GM18505 (cell line): ENCODE data around the gene TFEB.

ENCODE experiments used
- ATAC-seq: cut with Tn5 transposase; IDR thresholded peaks from one replicate; pipeline ENCODE4 v1.9.1; 2021; ENCODE audit not compliant: unreplicated experiment
- POLR2A ChIP-seq: IDR thresholded peaks from 4 replicates; pipeline ENCODE4 v1.6.1; 2011; ENCODE audit warnings: borderline replicate concordance; ENCODE audit not compliant: insufficient read depth, insufficient read length; ENCODE audit errors: extremely low read depth

TFEB gene

DNA sequence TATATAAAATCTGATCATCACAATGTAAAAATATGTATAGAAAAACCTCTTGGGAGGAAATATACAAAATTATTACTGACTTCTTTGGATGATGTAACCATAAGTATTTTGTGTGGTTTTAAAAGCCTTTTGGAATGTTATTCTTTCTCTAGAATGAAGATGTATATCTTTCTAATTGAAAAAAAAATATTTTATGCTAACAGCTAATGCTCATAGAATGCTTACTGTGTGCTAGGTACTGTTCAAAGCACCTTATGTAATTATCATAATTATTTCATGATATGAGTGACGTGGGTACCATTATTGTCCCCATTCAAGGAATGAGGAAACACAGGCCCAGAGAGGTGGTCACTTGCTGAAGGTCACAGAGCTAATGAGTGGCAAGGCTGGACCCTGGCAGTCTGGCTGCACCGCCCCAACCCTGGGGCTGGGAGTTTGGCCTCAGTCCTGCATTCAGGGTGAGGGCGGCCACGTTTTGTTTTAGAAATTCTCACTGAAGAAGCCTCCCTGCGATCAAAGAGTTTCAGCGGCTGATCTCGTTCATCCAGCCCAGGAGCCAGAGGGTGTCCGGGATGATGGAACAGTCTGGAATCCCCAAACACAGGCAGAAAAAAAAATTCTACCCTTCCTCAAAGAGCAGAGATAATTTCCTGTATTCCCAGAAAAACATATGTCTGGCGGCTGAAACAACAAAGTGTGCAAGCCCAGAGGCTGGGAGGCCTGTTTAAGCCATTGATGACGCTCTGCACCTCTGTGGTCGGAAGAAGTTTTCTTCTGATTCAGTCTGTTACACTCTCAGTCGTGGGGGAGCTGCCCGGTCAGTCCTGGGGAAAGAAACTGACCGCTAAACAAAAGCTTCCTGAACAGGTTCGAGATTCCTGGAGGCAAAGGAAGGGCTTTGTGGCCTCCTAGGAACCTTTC lies 37.3 kb downstream of the TFEB start:
- no peak for ATAC-seq
- no peak for TF ChIP-seq POLR2A

DNA sequence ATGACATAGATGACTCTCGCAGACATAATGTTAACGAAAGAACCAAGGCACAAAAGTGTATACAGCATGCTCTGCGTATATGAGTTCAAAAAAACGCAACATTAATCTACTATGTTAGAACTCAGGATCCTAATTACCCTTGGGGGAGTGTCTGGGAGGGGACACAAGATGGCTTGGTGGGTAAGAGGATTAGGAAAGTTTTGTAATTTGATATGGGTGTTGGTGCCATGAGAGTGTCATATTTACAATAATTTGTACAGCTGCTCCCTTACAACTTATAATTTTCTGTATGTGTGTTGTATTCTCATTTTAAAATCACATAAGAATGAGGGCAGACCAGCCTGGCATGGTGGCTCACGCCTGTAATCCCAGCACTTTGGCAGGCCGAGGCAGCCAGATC lies 38.6 kb downstream of the TFEB start:
- ATAC-seq, result no peak
- TF ChIP-seq POLR2A, result no peak

DNA sequence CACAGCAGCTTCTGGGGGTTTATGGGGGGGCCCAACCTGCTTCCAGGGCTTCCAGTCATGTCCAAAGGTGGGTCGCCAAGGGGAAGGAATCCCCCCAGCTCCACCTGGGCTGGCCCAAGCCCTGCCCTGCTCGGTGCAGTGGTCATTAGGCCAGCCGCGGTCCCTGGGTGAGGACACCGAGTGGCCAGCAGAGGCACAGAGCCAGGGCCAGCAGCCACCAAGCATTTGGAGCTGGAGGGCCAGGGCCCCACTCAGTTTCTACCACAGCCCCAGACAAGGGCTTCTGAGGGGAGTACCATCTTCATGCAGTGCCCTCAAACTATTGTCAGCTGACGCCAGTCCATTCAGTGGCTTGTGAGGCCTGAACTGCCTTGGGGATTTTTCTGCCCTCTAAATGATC lies 39.6 kb downstream of the TFEB start:
- no peak for ATAC-seq

DNA sequence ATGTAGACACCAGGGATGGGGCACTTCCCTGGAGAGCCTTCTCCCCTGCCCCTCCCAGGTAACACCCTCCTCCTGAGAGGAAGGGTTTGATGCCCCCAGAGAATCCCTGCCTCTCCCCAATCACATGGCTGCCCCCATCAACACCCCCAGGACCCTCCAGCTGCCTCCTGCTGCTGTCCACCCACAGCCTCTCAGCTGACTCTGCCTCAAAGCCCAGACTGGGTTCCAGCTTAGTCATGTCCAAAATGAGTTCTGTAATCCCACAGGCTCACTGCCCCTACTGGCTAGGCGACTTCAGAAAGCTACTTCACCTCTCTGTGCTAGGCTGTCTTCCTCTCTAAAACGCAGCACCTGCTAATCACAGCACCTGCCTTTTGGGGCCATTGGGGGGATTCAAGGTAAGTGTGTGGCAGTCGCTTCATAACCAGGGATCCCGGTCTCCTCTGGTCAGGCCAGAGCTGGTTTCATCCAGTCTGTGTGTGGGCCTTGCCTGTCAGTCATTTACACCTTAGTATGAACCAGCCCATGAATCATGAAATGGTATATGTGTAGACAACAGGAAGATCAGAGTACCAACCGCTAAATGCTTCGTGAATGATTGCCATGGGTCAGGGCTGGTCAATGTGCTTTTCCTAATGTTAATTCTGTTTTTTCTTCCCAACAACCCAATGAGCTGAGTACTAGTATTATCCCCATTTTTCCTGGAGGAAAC lies 40.4 kb downstream of the TFEB start:
- no peak for ATAC-seq

More for the DNA sequence above, 39.6 kb downstream of the TFEB start:
- TF ChIP-seq POLR2A, result no peak

DNA sequence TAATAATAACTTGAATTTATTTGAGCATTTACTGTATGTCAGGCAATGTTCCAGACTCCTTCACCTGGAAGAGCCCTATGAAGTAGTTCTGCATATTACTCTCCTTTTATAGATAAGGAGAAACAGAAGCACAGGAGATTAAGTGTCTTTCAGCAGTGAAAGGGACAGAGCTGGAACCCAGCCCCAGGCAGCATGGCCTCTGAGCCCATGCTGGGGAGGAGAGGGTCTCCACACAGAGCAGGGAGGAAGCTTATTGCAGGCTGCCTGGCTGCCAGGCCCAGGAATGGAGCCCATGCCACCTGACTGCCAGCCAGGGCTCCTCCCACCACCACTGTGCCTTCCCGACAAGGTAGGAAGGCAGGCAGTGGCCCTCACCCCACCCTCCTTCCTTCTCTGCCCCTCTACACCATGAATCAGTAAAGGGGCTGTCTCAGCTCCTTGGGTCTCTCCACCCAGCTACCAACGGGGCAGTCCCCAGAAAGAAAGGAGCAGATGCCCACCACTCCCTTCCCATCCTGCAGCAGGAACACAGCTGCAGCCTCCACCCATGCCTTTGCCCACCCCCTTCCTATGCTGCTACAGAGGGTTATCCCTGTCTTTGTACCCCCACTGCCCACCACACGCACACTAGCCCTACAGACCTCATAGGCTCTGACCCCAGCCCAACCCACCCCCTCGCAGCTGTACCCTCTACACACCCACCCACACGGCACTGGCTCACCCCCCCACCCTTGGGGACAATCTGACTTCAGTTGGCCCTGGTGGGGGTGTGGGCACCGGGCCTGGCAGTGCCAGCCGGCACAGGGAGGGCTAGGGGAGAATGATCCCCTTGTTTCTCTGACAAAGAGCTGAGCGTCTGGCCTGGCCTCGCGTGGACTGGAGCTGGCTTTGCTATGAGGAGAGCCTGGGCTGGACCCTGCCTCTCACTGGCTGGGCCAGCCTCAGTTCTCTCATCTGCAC lies 41.8 kb downstream of the TFEB start:
- peak; percentile 10 for TF ChIP-seq POLR2A
- ATAC-seq, result no peak

More for the DNA sequence above, 40.4 kb downstream of the TFEB start:
- TF ChIP-seq POLR2A, result peak; percentile 23

DNA sequence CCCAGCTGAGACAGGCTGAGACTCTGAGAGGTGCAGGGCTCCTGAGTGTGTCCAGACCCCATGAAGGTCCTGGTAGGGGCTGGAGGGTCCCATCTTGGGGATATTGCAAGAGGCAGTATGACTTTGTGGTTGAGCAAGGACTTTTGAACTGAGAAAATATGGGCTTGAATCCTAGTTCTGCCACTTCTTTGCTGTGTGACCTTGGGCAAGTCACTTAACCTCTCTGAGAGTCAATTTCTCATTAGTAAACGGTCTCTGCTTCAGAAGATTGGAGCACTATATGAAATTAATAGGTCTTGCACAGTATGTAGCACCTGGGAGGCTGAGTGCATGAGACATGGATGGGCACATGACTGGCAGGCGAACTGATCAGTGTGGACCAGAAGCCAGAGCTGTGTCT lies 42.7 kb downstream of the TFEB start:
- ATAC-seq, result no peak

DNA sequence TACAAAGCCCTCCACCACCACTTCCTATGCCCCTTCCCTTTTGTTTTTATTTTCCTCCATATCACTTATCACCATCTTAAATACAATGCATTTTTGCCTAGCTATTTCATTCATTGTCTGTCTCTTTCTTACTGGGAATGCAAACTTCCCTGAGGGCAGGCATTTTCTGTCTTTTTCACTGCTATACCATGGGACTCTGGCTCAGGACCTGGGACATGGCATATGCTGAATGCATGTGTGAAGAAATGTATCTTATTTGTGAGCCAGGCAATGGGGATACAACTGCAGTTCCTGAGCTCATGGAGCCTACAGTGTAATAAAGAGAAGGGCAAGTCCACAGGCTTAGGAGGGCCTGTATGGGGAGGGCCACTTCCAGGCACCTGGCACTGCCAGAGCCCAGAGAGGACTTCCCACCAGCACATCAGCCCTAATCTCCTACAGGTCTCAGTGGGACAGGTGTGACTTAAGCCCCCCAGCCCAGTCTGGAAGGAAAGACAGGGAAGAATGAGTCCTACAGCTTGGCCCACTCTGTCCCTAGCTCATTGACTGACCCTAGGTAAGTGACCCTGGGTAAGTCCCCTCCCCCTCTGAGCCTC lies 43.2 kb downstream of the TFEB start:
- ATAC-seq, result no peak
- TF ChIP-seq POLR2A, result no peak

More for the DNA sequence above, 42.7 kb downstream of the TFEB start:
- no peak for TF ChIP-seq POLR2A

DNA sequence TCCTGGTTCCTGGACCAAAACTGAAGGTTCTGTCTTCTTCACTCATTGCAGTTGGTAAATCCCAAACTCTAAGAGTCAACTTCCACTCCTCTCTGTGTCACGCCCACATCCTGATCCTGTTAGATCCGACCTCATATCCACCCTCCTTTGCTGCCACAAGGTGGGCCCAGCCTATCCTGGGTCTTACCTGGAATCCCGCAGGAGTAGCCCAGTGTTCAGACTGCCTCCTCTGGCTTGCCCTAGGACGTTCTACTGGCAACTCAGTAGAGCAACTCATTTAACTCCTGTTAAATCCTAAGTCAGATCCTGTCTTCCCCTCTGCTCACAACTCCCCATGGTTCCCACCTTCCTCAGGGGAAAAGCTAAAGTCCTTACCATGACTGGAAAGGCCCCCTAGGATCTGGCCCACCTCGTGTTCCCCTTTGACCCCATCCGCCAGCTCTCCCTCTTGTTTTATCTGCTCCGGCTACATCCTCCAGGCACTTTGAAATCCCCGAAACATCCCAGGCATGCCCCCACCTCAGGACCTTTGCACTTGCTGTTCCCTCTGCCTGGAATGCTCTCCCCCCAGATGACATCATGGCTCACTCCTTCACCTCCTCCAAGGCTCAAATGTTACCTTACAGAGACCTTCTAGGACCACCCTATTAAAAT lies 43.9 kb downstream of the TFEB start:
- TF ChIP-seq POLR2A, result no peak
- no peak for ATAC-seq

DNA sequence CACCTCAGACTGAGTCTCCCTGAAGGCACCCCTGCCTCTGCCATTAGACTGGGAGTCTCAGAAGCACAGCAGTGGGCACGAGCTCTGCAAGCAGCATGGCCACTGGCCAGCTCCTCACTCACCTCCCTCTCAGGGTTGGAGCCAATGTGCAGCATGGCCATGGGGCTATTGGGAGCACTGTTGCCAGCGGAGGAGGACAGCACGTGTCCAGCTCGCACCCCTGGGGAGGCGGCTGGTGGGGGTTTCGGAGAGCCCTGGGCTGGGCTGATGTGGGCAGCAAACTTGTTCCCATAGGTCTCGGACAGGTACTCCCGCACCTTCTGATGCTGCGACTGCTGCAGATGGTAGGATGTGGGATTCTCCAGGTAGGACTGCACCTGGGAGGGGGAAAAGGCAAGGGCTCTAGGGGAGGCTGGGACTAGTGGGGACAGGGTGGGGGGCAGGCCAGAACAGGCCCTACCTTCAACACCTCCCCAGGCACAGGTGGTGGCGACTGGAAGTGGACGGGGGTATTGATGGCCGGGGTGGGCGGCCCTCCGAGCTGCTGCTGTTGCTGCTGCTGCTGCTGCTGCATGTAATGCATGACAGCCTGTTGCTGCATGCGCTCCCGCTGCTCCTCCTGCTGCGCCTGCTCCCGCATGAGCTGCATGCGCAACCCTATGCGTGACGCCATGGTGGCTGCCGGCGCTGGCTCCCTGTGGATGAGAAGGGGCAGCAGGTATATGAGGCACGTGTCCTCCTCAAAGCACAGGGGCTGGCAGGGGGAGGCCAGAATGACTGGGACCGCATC lies 44.7 kb downstream of the TFEB start:
- no peak for ATAC-seq
- no peak for TF ChIP-seq POLR2A

DNA sequence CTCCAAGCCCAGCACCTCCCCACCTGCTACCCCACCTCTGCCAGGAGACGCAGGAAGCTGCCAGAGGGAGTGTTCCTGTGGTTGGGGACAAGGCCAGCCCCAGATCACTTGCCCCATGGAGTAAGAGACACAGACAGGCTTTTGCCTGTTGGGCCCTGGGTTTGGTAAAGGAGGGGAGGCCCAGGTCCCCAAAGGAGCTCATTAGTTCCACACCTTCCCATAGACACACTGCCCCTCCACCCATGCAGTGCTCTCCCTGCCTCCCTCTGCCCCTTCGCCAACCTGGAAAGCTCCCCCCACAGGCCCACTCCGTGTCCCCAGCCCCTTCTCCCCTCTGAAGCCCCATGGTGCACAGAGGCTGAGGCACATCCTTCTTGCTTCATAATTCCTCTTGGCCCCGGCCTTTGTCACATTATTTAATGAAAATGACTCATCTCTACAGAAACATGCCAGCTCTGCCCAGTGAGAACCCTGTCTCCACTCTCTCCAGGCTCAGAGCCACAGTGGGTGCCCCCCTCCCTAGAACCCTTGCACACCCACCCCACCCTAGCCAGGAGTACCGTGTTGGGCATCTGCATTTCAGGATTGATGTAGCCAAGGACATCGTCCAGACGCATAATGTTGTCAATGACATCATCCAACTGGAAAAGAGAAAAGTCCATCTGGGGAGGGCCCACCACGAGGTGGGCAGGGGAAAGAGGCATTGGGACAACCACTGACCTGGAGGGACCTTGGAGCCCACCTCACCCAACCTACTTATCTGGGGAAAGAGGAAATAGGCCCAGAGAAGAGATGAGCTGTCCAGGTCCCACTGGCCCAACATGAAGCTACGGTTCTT lies 46.0 kb downstream of the TFEB start:
- TF ChIP-seq POLR2A, result no peak
- ATAC-seq, result no peak

DNA sequence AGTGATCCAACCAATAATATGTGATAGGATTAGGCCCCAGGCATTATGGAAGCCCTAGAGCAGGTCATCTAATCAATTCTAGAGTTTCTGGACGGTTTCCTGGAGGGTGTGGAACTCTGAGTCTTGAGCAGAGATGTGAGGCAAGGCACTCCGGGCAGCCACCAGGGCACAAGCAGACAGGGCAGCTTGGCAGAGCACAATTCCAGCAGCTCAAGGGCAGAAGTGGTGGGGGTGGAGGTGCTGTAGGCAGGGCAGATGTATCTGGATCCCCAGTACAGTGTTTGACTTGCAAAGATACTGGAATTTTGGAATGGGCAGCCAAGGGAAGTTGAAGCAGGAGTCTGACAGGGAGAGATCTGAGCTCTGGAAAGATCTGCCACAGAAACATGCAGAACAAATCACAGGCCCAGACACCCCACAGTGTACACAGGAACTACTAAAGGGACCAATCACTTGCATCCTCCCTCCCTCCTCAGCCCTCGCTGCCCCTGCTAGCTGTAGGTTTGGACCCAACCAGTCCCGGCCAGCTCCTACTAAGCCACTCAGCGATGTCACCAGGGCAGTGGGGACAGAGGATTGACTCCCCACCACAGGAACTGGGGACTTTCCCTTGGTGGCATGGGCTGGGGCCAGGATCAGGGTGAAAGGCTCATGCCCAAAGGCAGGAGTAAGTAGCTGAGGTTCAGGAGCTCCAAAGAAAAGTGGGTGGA lies 47.0 kb downstream of the TFEB start:
- no peak for ATAC-seq
- TF ChIP-seq POLR2A, result no peak
